NCI-H1417 (cell line): ENCODE results near the gene KIAA0586.
"Not testable (repeated sequence)": the region's sequence is repeated elsewhere in the genome, so short reads cannot be mapped to it uniquely, and the experiment has no call there.

Experiments
- DNase-seq, 3 experiments: peaks; one replicate each; lab custom pipeline; 2025; lab: John Stamatoyannopoulos, UW

KIAA0586 gene

GRCh38 chr14:58427281-58428117 lies at the start of gene KIAA0586, which contains the start of gene TIMM9:
KIAA0586 (plus strand) TSS chr14:58427719; CDS start chr14:58428265, 546 bp downstream.
TIMM9 (minus strand) TSS chr14:58427531; CDS start chr14:58411945, 15,586 bp downstream.
- DNase-seq: peak; percentile 98 to 100 (median 99)

DNA sequence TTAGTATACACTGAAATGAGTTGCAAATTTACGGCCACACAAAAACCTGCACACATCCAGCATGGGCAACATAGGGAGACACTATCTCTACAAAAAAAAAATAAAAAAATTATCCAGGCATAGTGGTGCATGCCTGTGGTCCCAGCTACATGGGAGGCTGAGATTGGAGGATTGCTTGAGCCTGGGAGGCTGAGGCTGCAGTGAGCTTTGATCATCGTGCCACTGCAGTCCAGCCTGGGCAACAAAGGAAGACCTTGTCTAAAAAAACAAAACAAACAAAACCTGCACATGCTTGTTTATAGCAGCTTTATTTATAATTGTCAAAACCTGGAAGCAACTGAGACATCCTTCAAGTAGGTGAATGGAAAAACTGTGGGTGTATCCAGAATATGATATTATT lies 36.7 kb upstream of the KIAA0586 start:
- DNase-seq: no peak

DNA sequence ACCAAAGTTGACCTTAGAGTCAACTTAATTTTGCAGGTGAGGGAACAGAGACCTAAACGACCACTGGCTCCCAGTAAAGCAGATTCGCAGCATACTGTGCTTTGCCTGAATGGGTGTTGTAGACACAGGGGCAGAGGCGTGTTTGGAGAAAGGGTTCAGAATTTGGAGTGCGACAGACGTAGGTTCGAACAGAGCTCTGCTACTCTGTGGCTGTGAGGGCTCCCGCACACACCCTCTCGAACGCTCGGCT lies 32.0 kb upstream of the KIAA0586 start:
- DNase-seq: no peak

DNA sequence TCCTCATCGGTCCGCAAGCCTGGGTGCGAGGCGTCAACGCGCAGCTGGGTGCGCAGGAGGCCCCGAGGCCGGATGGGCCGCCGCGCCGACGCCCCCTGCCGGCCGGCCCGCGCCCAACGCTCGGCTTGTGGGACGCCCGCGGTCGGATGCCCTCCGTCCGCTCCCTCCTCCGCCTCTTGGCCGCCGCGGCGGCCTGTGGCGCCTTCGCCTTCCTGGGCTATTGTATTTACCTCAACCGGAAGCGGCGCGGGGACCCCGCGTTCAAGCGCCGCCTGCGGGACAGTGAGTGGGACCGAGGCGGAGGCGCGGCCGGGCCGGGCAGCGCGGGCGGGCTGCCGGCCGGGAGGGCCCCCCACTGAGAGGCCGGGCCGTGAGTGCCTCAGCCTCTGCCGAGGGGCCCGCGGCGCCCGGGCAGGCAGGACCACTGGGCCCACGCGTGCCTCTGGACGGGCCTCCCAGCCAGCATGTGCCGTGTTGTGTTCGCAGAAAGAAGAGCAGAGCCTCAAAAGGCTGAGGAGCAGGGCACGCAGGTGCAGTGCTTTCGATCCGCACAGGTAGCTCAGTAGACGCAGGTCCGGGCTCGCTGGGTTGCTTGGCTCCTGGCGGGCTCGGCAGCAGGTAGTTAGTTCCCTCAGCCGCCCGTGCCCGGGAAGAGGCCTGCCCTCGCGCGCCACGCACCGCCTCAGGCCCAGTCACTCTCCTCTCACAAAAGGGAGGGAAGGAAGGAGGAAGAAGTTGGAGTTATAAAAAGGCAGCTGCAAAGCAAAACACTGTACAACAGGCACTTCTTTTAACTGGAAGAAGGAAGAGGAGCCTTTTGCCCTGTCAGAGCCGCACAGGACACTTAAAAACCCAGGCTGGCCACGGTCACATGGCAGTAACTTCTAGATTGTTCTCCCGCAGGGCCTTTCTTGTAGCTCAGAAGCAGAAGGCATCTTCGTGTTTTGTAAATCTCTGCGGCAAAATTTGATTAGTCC lies 31.4 kb upstream of the KIAA0586 start, which contains the start of gene TOMM20L:
TOMM20L (plus strand) TSS at position 119 of the 977 bp plus-strand sequence; CDS start at position 147, 28 bp downstream.
- DNase-seq: peak; percentile 75 to 91 (median 87)

DNA sequence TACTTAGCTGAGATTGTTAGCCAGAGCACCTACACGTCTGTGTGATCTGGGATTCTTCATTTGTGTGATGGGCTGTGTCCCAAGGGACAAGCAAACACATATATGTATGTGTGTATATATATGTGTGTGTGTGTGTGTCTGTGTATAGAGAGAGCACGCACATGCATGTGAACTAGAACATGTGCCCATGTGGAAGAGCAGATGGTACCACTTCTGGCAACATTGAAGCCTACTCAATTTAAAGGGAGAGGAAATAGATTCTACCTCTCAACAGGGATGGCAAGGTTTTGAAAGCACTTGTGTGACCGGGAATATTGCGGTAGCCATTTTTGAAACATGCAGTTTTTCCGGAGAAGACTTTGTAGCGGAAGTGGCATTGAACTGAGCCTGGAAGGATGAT lies 30.4 kb upstream of the KIAA0586 start:
- DNase-seq: no peak

DNA sequence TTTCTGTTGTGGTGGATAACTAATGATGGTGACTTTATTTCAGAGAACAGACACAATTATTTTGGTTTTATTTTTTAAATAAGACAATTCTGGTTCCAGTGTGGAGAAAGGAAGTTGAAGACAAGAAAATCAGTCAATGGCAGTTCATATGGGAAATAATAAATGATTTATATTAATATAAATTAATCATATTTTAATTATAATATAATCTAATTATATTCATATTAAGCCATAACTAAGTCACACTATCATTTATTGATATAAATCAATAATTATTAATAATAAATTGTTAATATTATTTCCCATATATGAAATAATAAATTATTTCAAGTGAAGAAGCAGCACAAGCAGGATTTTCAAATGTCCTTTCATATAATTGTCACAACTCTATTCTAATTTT lies 29.0 kb upstream of the KIAA0586 start:
- no peak for DNase-seq

GRCh38 chr14:58398895-58399294 lies 28.6 kb upstream of the KIAA0586 start:
- DNase-seq: no peak

- DNase-seq: peak in 1 of 3 experiments; percentile 23
Observed at GRCh38 chr14:58401587-58401986, 25.9 kb upstream of the KIAA0586 start.

GRCh38 chr14:58408681-58409215 lies 18.8 kb upstream of the KIAA0586 start:
- DNase-seq: no peak

DNA sequence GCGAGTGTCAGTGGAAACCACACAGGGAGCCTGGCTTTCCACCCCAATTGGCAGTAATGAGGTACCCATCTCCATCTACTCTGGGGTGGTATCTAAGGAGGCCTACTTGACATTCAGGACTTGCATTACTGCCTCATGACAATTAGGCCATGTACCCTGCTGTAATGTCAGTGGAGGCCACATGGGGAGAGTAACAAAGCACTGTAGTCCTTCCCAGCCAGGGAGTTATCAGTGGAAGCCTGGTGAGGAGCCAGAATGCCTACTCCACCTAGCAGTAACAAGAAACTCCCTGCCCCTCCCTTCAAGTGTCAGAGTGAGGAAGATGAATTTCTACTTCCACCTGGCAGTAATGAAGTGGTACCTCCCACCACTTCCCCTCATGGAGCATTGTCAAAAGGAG lies 12.7 kb upstream of the KIAA0586 start:
- no peak for DNase-seq

- no peak for DNase-seq
Observed at GRCh38 chr14:58415636-58416547, 11.6 kb upstream of the KIAA0586 start.

DNA sequence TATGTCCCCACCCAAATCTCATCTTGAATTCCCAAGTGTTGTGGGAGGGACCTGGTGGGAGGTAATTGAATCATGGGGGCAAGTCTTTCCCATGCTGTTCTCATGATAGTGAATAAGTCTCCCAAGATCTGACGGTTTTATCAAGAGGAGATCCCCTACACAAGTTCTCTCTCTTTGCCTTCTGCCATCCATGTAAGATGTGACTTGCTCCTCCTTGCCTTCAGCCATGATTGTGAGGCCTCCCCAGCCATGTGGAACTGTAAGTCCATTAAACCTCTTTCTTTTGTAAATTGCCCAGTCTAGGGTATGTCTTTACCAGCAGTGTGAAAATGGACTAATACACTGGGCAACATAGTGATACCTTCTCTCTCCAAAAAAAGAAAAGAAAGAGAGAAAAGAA lies 10.6 kb upstream of the KIAA0586 start:
- DNase-seq: not testable (repeated sequence)

DNA sequence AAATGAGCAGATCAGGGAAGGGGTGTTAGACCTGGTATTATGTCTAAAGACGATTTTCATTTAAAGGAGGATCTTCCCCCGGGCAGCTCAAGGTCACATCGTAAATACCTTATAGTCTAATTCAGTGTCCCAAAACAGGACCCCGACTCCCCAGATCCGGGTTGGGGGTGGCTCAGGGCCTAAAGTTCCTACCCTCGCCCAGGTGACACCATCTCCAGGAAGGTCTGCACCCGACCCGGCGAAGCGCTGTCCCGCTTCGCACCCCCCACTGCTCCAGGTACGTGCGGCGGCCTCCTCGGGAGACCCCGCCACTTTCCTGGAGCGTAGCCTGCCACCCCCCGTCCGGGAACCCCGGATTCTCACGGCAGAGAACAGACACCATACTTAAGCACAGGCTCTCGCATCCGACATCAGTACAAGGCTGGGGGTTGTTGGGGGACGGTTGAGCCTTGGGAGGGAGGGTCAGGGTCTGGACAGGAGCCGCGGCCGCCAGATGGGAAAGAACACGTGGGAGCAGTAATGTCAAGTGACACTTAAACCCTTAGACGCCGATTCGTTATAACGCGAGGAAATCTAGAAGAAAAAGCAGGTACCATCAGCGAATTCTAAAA lies 744 bp upstream of the KIAA0586 start:
- peak; percentile 67 to 96 (median 90) for DNase-seq

GRCh38 chr14:58428118-58428683 lies 682 bp downstream of the KIAA0586 start:
- peak; percentile 59 to 78 (median 64) for DNase-seq

GRCh38 chr14:58430156-58430555 lies 2.6 kb downstream of the KIAA0586 start:
- DNase-seq: no peak

GRCh38 chr14:58439476-58439875 lies 12.0 kb downstream of the KIAA0586 start:
- no peak for DNase-seq

GRCh38 chr14:58444627-58445026 lies 17.1 kb downstream of the KIAA0586 start:
- no peak for DNase-seq

- peak in 1 of 3 experiments; percentile 8 for DNase-seq
Observed at GRCh38 chr14:58455593-58456265, 28.2 kb downstream of the KIAA0586 start.

DNA sequence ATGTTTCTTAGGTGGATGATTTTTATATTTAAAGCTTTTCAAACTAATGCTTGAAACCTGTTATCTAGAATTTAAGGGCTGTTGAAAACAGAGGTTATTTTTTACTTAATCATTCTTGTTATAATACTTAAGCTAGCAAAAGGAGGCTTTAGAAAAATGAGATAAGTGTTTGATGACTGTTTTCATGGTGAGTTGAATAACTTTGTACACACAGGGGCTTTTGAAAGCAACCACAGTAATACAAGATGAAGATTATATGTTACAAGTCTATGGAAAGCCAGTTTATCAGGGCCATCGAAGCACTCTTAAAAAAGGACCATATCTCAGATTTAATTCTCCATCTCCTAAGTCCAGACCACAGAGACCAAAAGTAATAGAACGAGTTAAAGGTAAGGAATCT lies 33.3 kb downstream of the KIAA0586 start:
- no peak for DNase-seq

GRCh38 chr14:58463147-58463546 lies 35.6 kb downstream of the KIAA0586 start:
- no peak for DNase-seq
